Liver (tissue), 9 donors: ENCODE results near the gene ARHGAP10. TPM values are rescaled to one million over a fixed set of nuclear protein-coding genes. Genes with fewer than 3 reads are reported as not detected.

Experiments
- DNase-seq: peaks from one replicate; pipeline ENCODE4 v3.0.0-alpha.2; 2017; ENCODE audit warnings: low spot score
- H3K27ac ChIP-seq, 2 donors: one replicate each; pipeline ENCODE4 v1.7.0; 2013; ENCODE audit warnings: inconsistent platforms in 2 of 2, low read length in 2 of 2, control low read depth in 1 of 2, low read depth in 1 of 2, mild to moderate bottlenecking in 1 of 2
- H3K27me3 ChIP-seq, 4 donors: one replicate each; pipeline versions ENCODE4 v1.6.1 to v1.7.0; 2013; ENCODE audit warnings: low read length in 3 of 4, inconsistent platforms in 1 of 4, mild to moderate bottlenecking in 1 of 4, moderate library complexity in 1 of 4; ENCODE audit not compliant: control insufficient read depth in 4 of 4, insufficient read depth in 4 of 4
- H3K36me3 ChIP-seq, 4 donors: one replicate each; pipeline versions ENCODE4 v1.6.1 to v1.7.0; 2013; ENCODE audit warnings: low read length in 3 of 4, mild to moderate bottlenecking in 3 of 4, low read depth in 1 of 4, moderate library complexity in 1 of 4; ENCODE audit not compliant: control insufficient read depth in 4 of 4, insufficient read depth in 3 of 4
- H3K4me1 ChIP-seq, 4 donors: one replicate each; pipeline versions ENCODE4 v1.6.1 to v1.7.0; 2013; ENCODE audit warnings: low read length in 3 of 4, mild to moderate bottlenecking in 3 of 4, moderate library complexity in 1 of 4; ENCODE audit not compliant: control insufficient read depth in 4 of 4, insufficient read depth in 4 of 4
- H3K4me3 ChIP-seq, 3 donors: one replicate each; pipeline versions ENCODE4 v1.6.1 to v1.7.0; 2013; ENCODE audit warnings: low read length in 3 of 3, control low read depth in 1 of 3, low read depth in 1 of 3, mild to moderate bottlenecking in 1 of 3
- H3K9ac ChIP-seq, 2 donors: one replicate each; pipeline ENCODE4 v1.7.0; 2013; ENCODE audit warnings: low read length in 2 of 2, mild to moderate bottlenecking in 2 of 2, moderate library complexity in 2 of 2, control low read depth in 1 of 2, low read depth in 1 of 2
- H3K9me3 ChIP-seq, 4 donors: one replicate each; pipeline versions ENCODE4 v1.6.1 to v1.7.0; 2013; ENCODE audit warnings: low read length in 3 of 4; ENCODE audit not compliant: control insufficient read depth in 4 of 4
- GABPA ChIP-seq, 2 donors: IDR thresholded peaks in 1 of 2; conservative IDR thresholded peaks in 1 of 2; 2 replicates each; pipeline ENCODE4 v1.6.1; 2016; ENCODE audit warnings: antibody characterized with exemption in 2 of 2, mild to moderate bottlenecking in 1 of 2, moderate library complexity in 1 of 2
- NR2F2 ChIP-seq: IDR thresholded peaks from 2 replicates; pipeline ENCODE4 v1.6.1; 2016; ENCODE audit warnings: antibody characterized with exemption
- RAD21 ChIP-seq, 2 donors: IDR thresholded peaks; 2 replicates each; pipeline ENCODE4 v1.6.1; 2016; ENCODE audit warnings: antibody characterized with exemption in 2 of 2, mild to moderate bottlenecking in 2 of 2
- RXRA ChIP-seq, 2 donors: IDR thresholded peaks; 2 replicates each; pipeline ENCODE4 v1.6.1; 2017 to 2018; ENCODE audit warnings: antibody characterized with exemption in 2 of 2, mild to moderate bottlenecking in 1 of 2
- TAF1 ChIP-seq: conservative IDR thresholded peaks from 2 replicates; pipeline ENCODE4 v1.6.1; 2016; ENCODE audit warnings: antibody characterized with exemption, mild to moderate bottlenecking
- YY1 ChIP-seq: IDR thresholded peaks from 2 replicates; pipeline ENCODE4 v1.6.1; 2016; ENCODE audit warnings: antibody characterized with exemption, mild to moderate bottlenecking
- WGBS: extraction: QIAGEN DNeasy Blood & Tissue Kit; methylation state at CpG from one replicate; pipeline ENCODE4 v1.1.7; 2013; 5-methylcytosine and 5-hydroxymethylcytosine counted together
- polyA plus RNA-seq, 2 donors: library from polyadenylated mRNA; stranded (reverse) in 1 of 2; unstranded in 1 of 2; fragments of 200-250 nt in 1 of 2; fragments of >200 nt in 1 of 2; fragmentation: Nextera tagmentation in 1 of 2; extraction: Ambion mirVana in 1 of 2; gene quantifications; one replicate each; pipeline versions ENCODE4 v1.2.1 to v1.2.3, GENCODE V29; 2013 to 2015
- total RNA-seq, 2 donors: library from RNA; depleted of rRNA; stranded (reverse); fragments of >200 nt; gene quantifications; one replicate each; pipeline ENCODE4 v1.2.3, GENCODE V29; 2014
- TF ChIP-seq, protein P1 (sequence below): IDR thresholded peaks from 2 replicates; pipeline ENCODE4 v1.6.1; 2016; ENCODE audit warnings: antibody characterized with exemption
- TF ChIP-seq, protein P2 (sequence below): IDR thresholded peaks from 2 replicates; pipeline ENCODE4 v1.6.1; 2016; ENCODE audit warnings: antibody characterized with exemption
- TF ChIP-seq, protein P3 (sequence below): fragments of 150-350 bp; IDR thresholded peaks from 2 replicates; pipeline ENCODE4 v1.5.1; 2017; ENCODE audit warnings: improper control_type of control experiment, low read depth, low read length; ENCODE audit not compliant: missing input control
- TF ChIP-seq, protein P4 (sequence below): IDR thresholded peaks from 2 replicates; pipeline ENCODE4 v1.6.1; 2016; ENCODE audit warnings: antibody characterized with exemption
- TF ChIP-seq, protein P5 (sequence below): IDR thresholded peaks from 2 replicates; pipeline ENCODE4 v1.6.1; 2016; ENCODE audit warnings: antibody characterized with exemption, mild to moderate bottlenecking
- donor health status: healthy.
- donor health status: healthy.
- donor health status: healthy.
- donor health status: healthy.
- donor health status: healthy.

ARHGAP10 gene
- total and polyA plus RNA-seq, 4 donors, result 1.5 to 13.0 (median 4.3) TPM

DNA sequence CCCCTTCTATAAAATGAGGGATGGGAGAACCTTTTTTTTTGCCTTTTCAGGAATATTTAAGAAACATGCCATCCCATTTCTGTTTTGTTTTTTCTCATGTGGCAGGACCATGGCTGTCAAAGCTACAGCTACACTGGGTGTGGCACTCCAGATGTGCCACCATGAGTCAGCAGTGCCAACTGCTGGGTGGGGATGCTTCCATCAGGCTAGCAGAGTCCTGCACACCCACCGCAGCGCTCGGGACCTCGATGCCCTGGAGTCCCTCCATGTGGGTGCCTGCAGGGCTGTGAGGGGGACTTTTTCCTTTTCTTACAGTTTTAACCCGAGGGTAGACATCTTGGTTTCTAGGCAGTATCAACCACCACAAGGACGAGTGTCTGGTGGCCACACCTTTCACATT, 357.7 kb downstream of the ARHGAP10 start:
- H3K27ac ChIP-seq, result no peak overlapping the region
- H3K27me3 ChIP-seq, result no peaks in the 10 kb centered on the region
- H3K4me1 ChIP-seq, result no peaks in the 10 kb centered on the region
- no peak overlapping the region for H3K9ac ChIP-seq
- H3K4me3 ChIP-seq, result no peak overlapping the region
- no peaks in the 10 kb centered on the region for H3K9me3 ChIP-seq
- H3K36me3 ChIP-seq, result peaks cover 0 to 2% (median under 1%) of the 10 kb centered on the region in 4 donors
- no peak for DNase-seq
- TF ChIP-seq RAD21 (IDR thresholded peaks at IDR 0.05) (no peak), RXRA (IDR thresholded peaks at IDR 0.05) (no peak), TAF1 (no peak)
- WGBS, result 93% methylated on average over 6 of the region's 6 CpGs

DNA sequence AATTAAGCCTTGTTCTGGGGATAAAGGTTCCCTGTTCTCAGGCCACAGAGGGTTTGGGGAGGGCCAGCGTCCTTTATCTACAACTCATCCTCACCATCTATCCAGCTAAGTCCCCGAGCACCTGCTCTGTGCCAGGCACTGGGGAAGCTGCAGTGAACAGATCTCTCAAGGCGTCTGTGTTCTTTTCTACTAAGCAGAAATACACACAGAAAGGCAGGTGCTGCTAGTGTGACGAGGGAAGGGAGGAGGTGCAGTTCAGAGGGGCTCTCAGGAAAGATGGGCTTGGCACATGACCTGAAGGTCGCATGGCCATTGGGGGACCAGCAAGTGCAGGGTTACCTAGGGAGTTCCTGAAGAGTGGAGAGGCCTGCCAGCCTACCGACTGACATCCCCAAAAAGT, 358.1 kb downstream of the ARHGAP10 start:
- TF ChIP-seq YY1 (no peak), GABPA (IDR thresholded peaks at IDR 0.05 in 1 of 2, conservative IDR thresholded peaks at IDR 0.05 in 1 of 2) (no peak), NR2F2 (no peak), RXRA (IDR thresholded peaks at IDR 0.05) (no peak), TAF1 (no peak), RAD21 (IDR thresholded peaks at IDR 0.05) (no peak)
- TF ChIP-seq, protein P1, sequence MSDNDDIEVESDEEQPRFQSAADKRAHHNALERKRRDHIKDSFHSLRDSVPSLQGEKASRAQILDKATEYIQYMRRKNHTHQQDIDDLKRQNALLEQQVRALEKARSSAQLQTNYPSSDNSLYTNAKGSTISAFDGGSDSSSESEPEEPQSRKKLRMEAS, result no peak
- TF ChIP-seq, protein P2, sequence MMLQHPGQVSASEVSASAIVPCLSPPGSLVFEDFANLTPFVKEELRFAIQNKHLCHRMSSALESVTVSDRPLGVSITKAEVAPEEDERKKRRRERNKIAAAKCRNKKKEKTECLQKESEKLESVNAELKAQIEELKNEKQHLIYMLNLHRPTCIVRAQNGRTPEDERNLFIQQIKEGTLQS, result no peak
- TF ChIP-seq, protein P3, sequence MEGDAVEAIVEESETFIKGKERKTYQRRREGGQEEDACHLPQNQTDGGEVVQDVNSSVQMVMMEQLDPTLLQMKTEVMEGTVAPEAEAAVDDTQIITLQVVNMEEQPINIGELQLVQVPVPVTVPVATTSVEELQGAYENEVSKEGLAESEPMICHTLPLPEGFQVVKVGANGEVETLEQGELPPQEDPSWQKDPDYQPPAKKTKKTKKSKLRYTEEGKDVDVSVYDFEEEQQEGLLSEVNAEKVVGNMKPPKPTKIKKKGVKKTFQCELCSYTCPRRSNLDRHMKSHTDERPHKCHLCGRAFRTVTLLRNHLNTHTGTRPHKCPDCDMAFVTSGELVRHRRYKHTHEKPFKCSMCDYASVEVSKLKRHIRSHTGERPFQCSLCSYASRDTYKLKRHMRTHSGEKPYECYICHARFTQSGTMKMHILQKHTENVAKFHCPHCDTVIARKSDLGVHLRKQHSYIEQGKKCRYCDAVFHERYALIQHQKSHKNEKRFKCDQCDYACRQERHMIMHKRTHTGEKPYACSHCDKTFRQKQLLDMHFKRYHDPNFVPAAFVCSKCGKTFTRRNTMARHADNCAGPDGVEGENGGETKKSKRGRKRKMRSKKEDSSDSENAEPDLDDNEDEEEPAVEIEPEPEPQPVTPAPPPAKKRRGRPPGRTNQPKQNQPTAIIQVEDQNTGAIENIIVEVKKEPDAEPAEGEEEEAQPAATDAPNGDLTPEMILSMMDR, result no peak
- TF ChIP-seq, protein P4, sequence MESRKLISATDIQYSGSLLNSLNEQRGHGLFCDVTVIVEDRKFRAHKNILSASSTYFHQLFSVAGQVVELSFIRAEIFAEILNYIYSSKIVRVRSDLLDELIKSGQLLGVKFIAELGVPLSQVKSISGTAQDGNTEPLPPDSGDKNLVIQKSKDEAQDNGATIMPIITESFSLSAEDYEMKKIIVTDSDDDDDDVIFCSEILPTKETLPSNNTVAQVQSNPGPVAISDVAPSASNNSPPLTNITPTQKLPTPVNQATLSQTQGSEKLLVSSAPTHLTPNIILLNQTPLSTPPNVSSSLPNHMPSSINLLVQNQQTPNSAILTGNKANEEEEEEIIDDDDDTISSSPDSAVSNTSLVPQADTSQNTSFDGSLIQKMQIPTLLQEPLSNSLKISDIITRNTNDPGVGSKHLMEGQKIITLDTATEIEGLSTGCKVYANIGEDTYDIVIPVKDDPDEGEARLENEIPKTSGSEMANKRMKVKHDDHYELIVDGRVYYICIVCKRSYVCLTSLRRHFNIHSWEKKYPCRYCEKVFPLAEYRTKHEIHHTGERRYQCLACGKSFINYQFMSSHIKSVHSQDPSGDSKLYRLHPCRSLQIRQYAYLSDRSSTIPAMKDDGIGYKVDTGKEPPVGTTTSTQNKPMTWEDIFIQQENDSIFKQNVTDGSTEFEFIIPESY, result no peak
- TF ChIP-seq, protein P5, sequence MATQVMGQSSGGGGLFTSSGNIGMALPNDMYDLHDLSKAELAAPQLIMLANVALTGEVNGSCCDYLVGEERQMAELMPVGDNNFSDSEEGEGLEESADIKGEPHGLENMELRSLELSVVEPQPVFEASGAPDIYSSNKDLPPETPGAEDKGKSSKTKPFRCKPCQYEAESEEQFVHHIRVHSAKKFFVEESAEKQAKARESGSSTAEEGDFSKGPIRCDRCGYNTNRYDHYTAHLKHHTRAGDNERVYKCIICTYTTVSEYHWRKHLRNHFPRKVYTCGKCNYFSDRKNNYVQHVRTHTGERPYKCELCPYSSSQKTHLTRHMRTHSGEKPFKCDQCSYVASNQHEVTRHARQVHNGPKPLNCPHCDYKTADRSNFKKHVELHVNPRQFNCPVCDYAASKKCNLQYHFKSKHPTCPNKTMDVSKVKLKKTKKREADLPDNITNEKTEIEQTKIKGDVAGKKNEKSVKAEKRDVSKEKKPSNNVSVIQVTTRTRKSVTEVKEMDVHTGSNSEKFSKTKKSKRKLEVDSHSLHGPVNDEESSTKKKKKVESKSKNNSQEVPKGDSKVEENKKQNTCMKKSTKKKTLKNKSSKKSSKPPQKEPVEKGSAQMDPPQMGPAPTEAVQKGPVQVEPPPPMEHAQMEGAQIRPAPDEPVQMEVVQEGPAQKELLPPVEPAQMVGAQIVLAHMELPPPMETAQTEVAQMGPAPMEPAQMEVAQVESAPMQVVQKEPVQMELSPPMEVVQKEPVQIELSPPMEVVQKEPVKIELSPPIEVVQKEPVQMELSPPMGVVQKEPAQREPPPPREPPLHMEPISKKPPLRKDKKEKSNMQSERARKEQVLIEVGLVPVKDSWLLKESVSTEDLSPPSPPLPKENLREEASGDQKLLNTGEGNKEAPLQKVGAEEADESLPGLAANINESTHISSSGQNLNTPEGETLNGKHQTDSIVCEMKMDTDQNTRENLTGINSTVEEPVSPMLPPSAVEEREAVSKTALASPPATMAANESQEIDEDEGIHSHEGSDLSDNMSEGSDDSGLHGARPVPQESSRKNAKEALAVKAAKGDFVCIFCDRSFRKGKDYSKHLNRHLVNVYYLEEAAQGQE, result no peak
- Histone ChIP-seq H3K9me3 (no peaks in the 10 kb centered on the region), H3K4me1 (no peaks in the 10 kb centered on the region), H3K27ac (no peak overlapping the region), H3K36me3 (peaks cover 0 to 2% (median under 1%) of the 10 kb centered on the region in 4 donors), H3K27me3 (no peaks in the 10 kb centered on the region), H3K4me3 (no peak overlapping the region), H3K9ac (no peak overlapping the region)
- DNase-seq, result no peak
- 94% methylated on average over 6 of the region's 6 CpGs for WGBS
